Measurements from ENCODE around the gene KCNH1. TPM values are rescaled to one million over a fixed set of nuclear protein-coding genes. Genes with fewer than 3 reads are reported as not detected.
"Not testable (repeated sequence)": the region's sequence is repeated elsewhere in the genome, so short reads cannot be mapped to it uniquely, and the experiment has no call there.

Gene KCNH1
- total RNA-seq, 1 experiment from 2014 or later: 0.17 TPM

GRCh38 chr1:211082824-211083223 lies 51.1 kb downstream of the KCNH1 start:
- Mint-ChIP-seq H3K4me1 (peaks cover 6% of the 10 kb centered on the region; the same call in 1 of the 2 replicates), H3K9me3 (peaks cover 12% of the 10 kb centered on the region), H3K36me3 (no peaks in the 10 kb centered on the region), H3K27ac (no peak overlapping the region), H3K4me3 (no peak overlapping the region), H3K27me3 (ENCODE audit: low read depth) (no peaks in the 10 kb centered on the region)
- DNase-seq (ENCODE audit: low spot score) (no peak), ATAC-seq (no peak)
- ChIA-PET POLR2A (no interaction called here), CTCF (no interaction called here)
- no peak for TF ChIP-seq MXD4 (CRISPR knock-in tag; IDR thresholded peaks at IDR 0.05; ENCODE audit: borderline replicate concordance)
- TF ChIP-seq RORB (CRISPR knock-in tag; IDR thresholded peaks at IDR 0.05): no peak
- no peak for TF ChIP-seq NR3C1 (CRISPR knock-in tag; conservative IDR thresholded peaks at IDR 0.05; ENCODE audit: low read depth)
- no peak for TF ChIP-seq ZMAT4 (CRISPR knock-in tag; IDR thresholded peaks at IDR 0.05)
- TF ChIP-seq MYBL2 (CRISPR knock-in tag; IDR thresholded peaks at IDR 0.05): no peak
- TF ChIP-seq ZNF396 (CRISPR knock-in tag; IDR thresholded peaks at IDR 0.05; ENCODE audit: borderline replicate concordance): no peak
- no peak for TF ChIP-seq ZNF532 (CRISPR knock-in tag; IDR thresholded peaks at IDR 0.05; ENCODE audit: borderline replicate concordance)
- no peak for TF ChIP-seq USF2 (CRISPR knock-in tag; IDR thresholded peaks at IDR 0.05)
- TF ChIP-seq NFATC4 (CRISPR knock-in tag; IDR thresholded peaks at IDR 0.05): no peak
- no peak for TF ChIP-seq ATF1 (CRISPR knock-in tag; IDR thresholded peaks at IDR 0.05)
- no peak for TF ChIP-seq ARID4B (CRISPR knock-in tag; IDR thresholded peaks at IDR 0.05; ENCODE audit: borderline replicate concordance)
- no peak for TF ChIP-seq GABPB1 (CRISPR knock-in tag; IDR thresholded peaks at IDR 0.05)
- no peak for TF ChIP-seq ZNF232 (CRISPR knock-in tag; IDR thresholded peaks at IDR 0.05)
- TF ChIP-seq NFE2L1 (CRISPR knock-in tag; IDR thresholded peaks at IDR 0.05): no peak
- TF ChIP-seq JAZF1 (CRISPR knock-in tag; IDR thresholded peaks at IDR 0.05): no peak
- no peak for TF ChIP-seq TEAD4 (CRISPR knock-in tag; IDR thresholded peaks at IDR 0.05)
- TF ChIP-seq TP53 (CRISPR knock-in tag; IDR thresholded peaks at IDR 0.05): no peak

- peaks cover 25% of the 10 kb centered on the region for H3K9me3 Mint-ChIP-seq
- H3K4me1 Mint-ChIP-seq; ATAC-seq; H3K36me3 Mint-ChIP-seq; DNase-seq (ENCODE audit: low spot score); CTCF ChIA-PET; POLR2A ChIA-PET; H3K27ac Mint-ChIP-seq; H3K4me3 Mint-ChIP-seq; H3K27me3 Mint-ChIP-seq (ENCODE audit: low read depth): not testable (repeated sequence)
These were observed 52.5 kb downstream of the KCNH1 start for GRCh38 chr1:211081447-211081846.
